NCI-H774 (cell line): ENCODE results near the gene FARP1.

Experiments used
- DNase-seq: peaks from one replicate; lab custom pipeline; 2025; lab: John Stamatoyannopoulos, UW

Gene FARP1

GRCh38 chr13:98333486-98333885, 190.6 kb downstream of the FARP1 start:
- DNase-seq: no peak

DNA sequence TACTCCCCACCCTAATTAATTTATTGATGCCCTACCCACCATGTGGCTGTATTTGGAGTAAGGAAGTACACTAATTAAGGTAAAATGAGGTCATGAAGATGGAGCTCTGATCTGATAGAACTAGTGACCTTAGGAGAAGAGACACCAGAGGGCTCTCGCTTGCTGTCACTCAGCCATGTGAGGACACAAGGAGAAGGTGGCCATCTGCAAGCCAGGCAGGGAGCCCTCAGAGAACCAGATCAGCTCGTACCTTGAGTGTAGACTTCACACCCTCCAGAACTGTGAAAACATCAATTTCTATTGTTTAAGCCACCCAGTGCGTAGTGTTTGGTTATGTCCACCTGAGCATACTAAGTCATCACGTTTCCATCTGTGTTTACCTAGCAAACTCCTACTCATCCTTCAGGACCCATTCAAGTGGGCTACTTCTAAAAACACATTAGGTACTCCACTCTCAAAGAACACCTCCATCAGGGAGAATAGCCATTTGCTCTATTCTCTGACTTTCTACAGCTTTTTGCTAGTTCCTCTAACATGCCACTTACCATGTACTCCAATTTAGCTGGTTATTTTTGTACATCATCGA, 191.8 kb downstream of the FARP1 start:
- no peak for DNase-seq

DNA sequence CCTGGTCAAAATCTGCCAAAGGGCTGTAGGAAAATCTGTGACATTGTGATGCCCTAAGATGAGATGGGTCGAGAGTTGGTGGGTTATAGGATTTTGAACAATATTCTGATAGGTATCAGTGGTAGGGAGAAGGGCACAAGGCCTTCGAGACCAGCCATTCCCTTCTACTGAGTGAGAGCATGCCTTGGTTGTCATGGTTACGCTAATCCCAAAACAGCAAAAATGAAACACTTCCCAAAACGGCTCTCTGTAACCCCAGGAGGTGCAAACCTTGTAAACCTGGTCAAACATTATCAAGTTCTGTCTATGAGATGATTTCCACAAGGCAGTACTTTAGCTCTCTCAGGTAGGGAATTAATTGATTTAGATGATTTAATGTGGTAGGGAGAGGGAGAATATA, 192.8 kb downstream of the FARP1 start:
- no peak for DNase-seq

GRCh38 chr13:98338310-98338709, 195.4 kb downstream of the FARP1 start:
- no peak for DNase-seq

DNA sequence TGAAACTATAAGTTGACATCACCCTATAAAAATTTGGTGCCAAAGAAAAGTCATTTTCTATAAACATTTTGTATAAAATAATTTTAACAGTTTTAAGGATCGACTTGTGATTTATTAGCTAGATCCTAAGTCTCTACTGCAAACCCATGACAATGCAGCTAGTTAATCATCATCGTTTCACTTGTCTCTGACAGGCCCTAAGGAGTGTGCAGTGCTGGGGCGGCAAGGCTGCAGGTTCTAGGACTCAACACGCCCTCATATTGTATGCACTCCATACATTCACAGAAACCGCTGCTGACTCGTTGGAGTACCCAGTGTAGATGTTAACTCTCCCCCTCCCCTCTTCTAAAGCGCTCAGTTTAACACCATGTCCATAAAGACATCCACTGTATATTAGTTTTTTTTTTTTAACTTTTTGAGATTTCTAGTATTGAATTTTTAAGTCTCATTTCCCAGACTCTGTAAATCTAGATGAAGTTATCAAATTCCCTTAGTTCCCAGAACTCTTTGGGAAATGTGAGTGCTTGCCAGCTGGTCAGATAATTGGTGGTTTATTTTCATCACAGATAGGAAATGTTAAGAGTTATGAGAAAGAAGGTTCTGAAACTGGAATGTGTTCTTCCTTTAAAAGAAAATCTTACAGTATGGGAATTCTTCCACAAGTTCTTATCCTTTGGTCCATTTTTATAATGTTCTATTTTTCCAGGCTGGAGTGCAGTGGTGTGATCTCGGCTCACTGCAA, 197.0 kb downstream of the FARP1 start:
- no peak for DNase-seq

DNA sequence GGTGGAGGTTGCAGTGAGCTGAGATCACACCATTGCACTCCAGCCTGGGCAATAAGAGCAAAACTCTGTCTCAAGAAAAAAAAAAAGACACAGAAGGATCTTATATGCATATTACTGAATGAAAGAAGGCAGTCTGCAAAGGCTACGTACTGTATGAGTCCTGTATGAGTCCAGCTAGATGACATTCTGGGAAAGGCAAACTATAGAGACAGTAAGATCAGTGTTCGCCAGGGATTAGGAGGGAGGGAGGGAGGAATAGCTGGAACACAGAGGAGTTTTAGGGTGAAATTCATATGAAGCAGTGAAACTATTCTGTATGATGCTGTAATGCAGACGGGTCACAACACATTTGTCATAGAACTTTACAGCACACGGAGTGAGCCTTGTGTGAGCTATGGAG, 200.1 kb downstream of the FARP1 start:
- DNase-seq: no peak

DNA sequence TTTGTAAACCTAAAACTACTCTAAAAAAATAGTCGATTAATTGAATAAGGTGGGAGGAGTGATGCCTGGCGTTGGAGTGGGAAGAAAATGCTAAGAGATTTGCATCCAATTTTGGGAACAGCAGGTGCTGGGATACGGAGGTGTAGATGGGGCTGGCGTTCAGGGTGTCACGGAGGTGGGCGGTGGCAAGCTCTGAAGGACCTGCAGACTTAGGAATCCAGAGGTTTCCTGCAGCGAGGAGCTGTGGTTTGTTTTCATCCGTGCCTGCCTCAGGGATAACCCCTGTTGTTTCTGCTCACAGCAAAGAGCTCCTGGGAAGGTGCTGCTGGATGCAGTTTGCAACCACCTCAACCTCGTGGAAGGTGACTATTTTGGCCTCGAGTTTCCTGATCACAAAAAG, 200.6 kb downstream of the FARP1 start:
- no peak for DNase-seq

DNA sequence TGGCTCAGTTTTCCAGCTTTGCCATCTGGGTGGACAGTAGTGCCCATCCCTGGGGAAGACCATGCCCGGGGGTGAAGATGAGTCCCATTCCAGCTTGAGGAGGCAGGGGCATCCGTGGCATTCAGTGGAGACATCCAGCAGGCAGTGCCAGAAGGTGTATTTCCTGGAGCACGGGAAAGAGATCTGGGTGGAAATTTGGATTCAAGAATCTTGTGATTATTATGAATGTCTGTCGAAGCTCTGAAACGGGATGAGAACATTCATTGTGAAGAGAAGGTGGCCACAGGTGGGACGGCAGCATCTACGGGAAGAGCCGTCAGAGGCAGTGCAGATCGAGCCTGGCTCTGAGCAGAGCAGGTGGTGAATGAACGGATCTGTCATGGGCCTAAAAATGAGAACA, 201.5 kb downstream of the FARP1 start:
- no peak for DNase-seq

- no peak for DNase-seq
Measured at GRCh38 chr13:98345107-98345935, 202.4 kb downstream of the FARP1 start.

DNA sequence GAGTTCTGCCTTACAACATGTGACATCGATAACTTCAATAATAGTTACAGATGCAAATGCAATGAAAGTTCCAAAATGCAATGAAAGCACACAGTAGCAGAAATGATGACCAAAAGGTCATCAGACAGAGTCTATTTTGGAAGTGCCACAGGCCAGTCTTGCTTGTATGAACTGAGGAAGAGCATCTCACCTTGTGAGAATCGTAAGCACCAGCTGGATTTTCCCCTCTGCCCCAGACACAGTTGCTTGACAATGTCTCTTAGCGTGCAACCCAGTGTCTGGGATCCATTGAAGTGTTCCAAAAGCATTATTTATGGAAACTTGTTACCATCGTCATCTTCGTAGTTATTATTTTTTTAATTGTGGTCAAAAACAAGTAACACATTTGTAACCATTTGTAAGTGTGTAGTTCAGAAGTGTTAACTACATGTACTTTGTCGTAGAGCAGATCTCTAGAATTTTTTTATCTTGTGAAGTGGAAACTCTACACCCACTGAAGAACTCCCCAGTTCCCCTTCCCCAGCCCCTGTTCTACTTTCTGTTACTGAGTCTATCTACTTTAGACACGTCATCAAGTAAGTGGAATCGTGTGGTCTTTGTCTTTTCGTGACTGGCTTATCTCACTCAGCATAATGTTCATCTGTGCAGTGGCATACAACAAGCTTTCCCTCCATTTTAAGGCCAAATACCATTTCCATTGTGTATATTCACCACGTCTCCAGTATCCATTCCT, 204.2 kb downstream of the FARP1 start:
- no peak for DNase-seq

GRCh38 chr13:98347756-98348155, 204.9 kb downstream of the FARP1 start:
- DNase-seq: no peak

DNA sequence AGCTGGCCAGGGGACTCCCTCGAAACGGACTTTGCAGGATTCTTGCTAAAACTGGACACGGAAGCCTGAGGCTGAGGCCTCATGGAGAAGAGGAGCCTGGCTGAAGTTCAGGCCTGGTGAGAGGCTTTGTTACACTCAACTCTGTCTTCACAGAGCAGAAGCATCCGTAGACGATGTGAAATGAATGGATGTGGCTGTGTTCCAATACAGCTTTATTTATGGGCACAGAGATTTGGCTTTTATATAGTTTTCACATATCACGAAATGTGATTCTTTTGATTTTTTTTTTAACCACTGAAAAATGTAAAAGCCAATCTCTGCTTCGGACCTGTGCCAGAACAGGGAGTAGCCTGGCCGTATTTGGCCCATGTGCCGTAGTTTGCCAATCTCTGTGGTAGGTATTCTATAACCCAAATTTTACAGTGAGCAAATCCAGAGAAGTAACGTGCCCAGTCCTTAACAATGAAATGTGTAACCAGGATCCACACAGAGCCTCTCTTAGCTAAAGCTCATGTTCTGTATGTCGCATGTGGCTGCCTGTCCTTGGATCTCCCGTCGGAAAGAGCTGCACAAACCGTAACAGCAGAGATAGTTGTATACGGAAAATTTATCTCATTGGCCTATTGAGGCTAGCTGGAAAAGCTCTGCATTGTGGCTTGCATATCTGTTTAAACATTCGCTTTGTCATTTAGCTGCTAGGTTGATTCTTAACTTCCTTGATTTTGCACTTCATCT, 205.7 kb downstream of the FARP1 start:
- DNase-seq: no peak

- no peak for DNase-seq
Measured at GRCh38 chr13:98349731-98350305, 206.9 kb downstream of the FARP1 start.

DNA sequence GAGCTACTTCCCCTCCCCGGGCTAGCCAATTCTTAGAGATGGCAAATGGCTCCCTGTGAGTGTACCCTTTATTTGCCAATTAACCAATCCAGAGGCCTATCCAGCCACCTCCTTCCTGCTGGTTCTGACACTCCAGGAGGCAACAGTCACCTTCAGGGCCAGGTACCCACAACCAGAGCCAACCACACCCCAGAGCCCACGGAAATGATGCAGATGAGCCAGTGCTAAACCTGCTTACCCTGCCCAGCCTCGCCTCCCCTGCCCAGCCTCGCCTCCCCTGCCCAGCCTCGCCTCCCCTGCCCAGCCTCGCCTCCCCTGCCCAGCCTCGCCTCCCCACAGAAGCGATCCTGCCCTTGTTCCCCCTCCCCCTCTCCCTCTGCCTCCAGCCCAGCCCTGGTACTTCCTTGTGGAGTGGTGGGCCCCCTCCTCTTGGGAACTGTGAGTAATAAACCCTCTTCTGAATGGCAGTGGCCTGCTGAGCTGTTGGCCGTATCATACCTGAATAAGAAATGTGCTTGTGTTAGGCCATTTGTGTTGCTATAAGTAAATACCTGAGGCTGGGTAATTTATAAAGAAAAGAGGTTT, 207.9 kb downstream of the FARP1 start:
- DNase-seq: no peak

DNA sequence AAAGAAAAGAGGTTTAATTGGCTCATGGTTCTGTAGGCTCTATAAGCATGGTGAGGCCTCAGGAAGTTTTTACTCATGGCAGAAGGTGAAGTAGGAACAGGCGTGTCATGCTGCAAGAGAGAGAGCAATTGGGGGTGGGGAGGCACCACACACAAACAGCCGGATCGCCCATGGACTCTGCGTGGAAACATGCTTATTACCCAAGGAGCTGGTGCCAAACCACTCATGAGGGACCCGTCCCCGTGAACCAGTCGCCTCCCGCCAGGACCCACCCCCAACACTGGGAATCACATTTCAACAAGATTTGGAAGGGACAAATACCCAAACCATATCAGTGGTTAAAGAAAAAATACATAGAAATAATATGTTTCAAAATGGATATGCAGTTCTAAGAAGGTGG, 208.7 kb downstream of the FARP1 start:
- DNase-seq: no peak

DNA sequence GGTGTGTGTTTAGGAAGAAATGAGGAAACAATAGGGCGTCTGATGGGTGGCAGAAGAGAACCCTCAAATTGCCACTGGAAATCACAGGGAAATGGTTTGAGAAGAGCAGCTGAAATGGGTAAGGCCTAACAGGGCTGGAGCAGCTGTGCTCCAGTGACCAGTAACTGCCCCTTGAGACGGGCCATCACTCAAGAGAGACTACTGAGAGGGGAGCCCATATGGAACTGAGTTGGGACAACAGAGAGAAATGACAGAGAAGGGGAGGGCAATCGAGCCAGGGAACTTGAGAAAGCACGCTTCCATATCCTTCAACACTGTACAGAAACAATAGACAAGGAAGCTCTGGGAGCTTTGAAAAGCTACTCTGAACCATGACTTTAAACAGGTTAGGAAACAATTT, 209.3 kb downstream of the FARP1 start:
- DNase-seq: no peak

DNA sequence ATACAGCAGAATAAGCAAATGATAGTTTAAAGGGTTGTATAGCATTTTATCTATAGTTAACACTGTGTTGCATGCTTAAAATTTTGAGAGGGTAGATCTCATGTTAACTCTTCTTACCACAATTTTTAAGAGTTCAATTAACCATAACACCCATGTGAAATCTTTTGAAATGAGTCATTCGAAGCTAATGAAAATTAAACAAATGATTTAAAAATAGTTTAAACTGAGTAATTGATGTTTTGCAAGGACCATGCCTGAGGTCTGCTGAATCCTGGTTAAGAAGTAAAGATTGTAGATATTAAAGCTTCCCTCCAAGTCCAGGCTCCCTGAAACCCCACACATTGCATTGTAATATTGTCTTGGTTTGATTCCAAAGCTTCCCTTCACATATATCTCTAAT, 210.9 kb downstream of the FARP1 start:
- DNase-seq: no peak

- no peak for DNase-seq
Measured at GRCh38 chr13:98358937-98359336, 216.0 kb downstream of the FARP1 start.

DNA sequence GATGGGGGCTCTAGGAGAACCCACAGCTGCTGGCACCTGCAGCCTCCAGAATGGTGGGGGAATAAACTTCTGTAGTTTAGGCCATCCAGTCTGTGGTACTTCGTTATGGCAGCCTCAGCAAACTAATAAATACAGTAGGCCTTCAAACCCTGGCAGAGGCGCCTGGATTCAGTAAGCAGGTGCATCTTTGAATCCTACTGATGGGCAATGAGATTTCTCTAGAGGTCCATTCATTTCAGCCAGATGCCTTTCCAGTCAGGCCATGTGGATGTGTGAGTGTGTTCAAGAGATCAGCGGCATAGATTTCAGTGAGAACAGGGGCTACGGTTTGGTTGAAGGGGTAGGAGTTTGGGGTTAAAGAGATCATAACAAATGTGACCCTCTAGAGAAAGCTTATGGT, 217.7 kb downstream of the FARP1 start:
- DNase-seq: no peak

DNA sequence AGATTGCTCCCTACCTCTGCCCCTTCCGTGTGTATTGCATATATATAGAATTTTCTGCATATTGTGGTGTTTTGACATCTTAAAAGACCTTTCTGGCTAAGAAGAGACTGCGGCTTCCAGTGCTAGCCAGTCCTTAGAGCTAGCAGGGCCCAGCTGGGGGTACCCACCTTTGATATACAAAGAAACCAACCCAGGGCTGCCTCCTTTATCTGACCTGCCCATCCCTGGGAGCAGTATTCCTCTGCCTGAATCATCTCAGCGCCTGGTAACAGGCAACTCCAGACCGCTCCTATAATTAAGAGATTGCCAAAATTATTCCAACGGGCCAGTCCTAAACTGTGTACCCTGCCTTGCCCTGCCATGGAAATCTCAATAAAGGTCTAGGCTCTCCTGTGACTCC, 220.4 kb downstream of the FARP1 start:
- no peak for DNase-seq

- no peak for DNase-seq
Measured at GRCh38 chr13:98364179-98364578, 221.3 kb downstream of the FARP1 start.
